ENCODE measurements around the gene PRDM16. TPM values are rescaled to one million over a fixed set of nuclear protein-coding genes. Genes with fewer than 3 reads are reported as not detected.

Gene PRDM16
- total RNA-seq, 4 donors from 2014 or later: 0.19 to 1.6 (median 0.36) TPM

GRCh38 chr1:3434406-3435110 lies 365.6 kb downstream of the PRDM16 start:
- no peaks in the 10 kb centered on the region for H3K36me3 ChIP-seq
- no peaks in the 10 kb centered on the region for H3K4me1 ChIP-seq
- DNase-seq (ENCODE audit: low spot score in 2 of 2): no peak
- WGBS: 72% methylated on average over 30 of the region's 40 CpGs
- TF ChIP-seq POLR2AphosphoS5 (IDR thresholded peaks at IDR 0.05): no peak
- no peak for TF ChIP-seq POLR2A (IDR thresholded peaks at IDR 0.05)
- TF ChIP-seq EP300 (IDR thresholded peaks at IDR 0.05): no peak
- TF ChIP-seq, protein P1, sequence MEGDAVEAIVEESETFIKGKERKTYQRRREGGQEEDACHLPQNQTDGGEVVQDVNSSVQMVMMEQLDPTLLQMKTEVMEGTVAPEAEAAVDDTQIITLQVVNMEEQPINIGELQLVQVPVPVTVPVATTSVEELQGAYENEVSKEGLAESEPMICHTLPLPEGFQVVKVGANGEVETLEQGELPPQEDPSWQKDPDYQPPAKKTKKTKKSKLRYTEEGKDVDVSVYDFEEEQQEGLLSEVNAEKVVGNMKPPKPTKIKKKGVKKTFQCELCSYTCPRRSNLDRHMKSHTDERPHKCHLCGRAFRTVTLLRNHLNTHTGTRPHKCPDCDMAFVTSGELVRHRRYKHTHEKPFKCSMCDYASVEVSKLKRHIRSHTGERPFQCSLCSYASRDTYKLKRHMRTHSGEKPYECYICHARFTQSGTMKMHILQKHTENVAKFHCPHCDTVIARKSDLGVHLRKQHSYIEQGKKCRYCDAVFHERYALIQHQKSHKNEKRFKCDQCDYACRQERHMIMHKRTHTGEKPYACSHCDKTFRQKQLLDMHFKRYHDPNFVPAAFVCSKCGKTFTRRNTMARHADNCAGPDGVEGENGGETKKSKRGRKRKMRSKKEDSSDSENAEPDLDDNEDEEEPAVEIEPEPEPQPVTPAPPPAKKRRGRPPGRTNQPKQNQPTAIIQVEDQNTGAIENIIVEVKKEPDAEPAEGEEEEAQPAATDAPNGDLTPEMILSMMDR (IDR thresholded peaks at IDR 0.05): no peak
- H3K27ac ChIP-seq: no peak overlapping the region
- H3K4me3 ChIP-seq: no peak overlapping the region
- H3K27me3 ChIP-seq: peaks cover 52% of the 10 kb centered on the region
- no peaks in the 10 kb centered on the region for H3K9me3 ChIP-seq

DNA sequence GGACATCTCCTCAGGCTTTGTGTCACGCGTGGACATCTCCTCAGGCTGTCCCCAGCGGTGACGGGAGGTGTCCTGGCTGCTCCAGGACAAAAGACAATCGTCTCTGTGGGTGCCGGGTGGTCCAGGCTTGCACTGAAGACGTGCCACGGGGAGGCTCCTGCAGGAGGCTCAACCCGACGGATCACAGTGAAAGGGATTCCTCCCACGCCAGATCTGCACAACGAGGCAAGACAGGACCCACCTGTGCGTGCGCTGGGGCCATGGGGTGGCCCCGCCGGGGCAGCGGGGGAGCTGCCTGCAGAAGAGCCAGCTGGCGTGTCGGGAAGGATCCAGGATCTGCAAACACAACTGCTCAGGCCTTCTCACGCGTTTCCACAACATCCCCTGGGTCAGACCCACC lies 366.7 kb downstream of the PRDM16 start:
- Histone ChIP-seq H3K27me3 (peaks cover 63% of the 10 kb centered on the region), H3K4me3 (no peak overlapping the region), H3K4me1 (no peaks in the 10 kb centered on the region), H3K27ac (no peak overlapping the region), H3K9me3 (no peaks in the 10 kb centered on the region), H3K36me3 (no peaks in the 10 kb centered on the region)
- no peak for DNase-seq (ENCODE audit: low spot score in 2 of 2)
- TF ChIP-seq, protein P1 (IDR thresholded peaks at IDR 0.05): no peak
- no peak for TF ChIP-seq EP300 (IDR thresholded peaks at IDR 0.05)
- TF ChIP-seq POLR2AphosphoS5 (IDR thresholded peaks at IDR 0.05): no peak
- TF ChIP-seq POLR2A (IDR thresholded peaks at IDR 0.05): no peak
- 81% methylated on average over 21 of the region's 21 CpGs for WGBS

GRCh38 chr1:3436451-3436850 lies 367.4 kb downstream of the PRDM16 start:
- no peak for DNase-seq (ENCODE audit: low spot score in 2 of 2)
- no peaks in the 10 kb centered on the region for H3K36me3 ChIP-seq
- no peaks in the 10 kb centered on the region for H3K4me1 ChIP-seq
- TF ChIP-seq POLR2AphosphoS5 (IDR thresholded peaks at IDR 0.05) (no peak), EP300 (IDR thresholded peaks at IDR 0.05) (no peak), POLR2A (IDR thresholded peaks at IDR 0.05) (no peak)
- TF ChIP-seq, protein P1 (IDR thresholded peaks at IDR 0.05): no peak
- no peak overlapping the region for H3K4me3 ChIP-seq
- no peak overlapping the region for H3K27ac ChIP-seq
- no peaks in the 10 kb centered on the region for H3K9me3 ChIP-seq
- WGBS: 94% methylated on average over 5 of the region's 11 CpGs
- H3K27me3 ChIP-seq: peaks cover 64% of the 10 kb centered on the region

DNA sequence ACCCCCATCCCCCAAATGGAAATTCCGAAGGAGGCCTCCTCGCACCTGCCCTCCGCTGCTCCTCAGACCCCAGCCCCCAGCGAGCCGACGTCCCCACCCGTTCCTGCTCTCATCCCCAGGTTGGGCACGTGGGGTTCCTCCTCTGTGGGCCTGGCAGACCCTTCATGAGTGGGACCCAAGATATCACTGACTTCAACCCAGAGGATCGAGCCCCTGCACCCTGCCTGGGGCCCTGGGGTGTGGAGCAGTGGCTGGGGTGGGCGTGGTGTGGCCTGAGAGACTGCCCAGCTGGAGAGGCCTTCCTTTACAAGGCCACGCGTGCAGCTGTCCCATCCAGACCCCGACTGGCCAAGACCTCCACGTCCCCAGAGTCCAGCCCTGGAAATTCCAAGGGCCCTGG lies 367.9 kb downstream of the PRDM16 start:
- Histone ChIP-seq H3K27ac (no peak overlapping the region), H3K27me3 (peaks cover 62% of the 10 kb centered on the region), H3K36me3 (no peaks in the 10 kb centered on the region), H3K4me1 (no peaks in the 10 kb centered on the region), H3K4me3 (no peak overlapping the region), H3K9me3 (no peaks in the 10 kb centered on the region)
- 87% methylated on average over 14 of the region's 14 CpGs for WGBS
- no peak for DNase-seq (ENCODE audit: low spot score in 2 of 2)
- TF ChIP-seq, protein P1 (IDR thresholded peaks at IDR 0.05): no peak
- TF ChIP-seq POLR2A (IDR thresholded peaks at IDR 0.05) (no peak), EP300 (IDR thresholded peaks at IDR 0.05) (no peak), POLR2AphosphoS5 (IDR thresholded peaks at IDR 0.05) (no peak)

DNA sequence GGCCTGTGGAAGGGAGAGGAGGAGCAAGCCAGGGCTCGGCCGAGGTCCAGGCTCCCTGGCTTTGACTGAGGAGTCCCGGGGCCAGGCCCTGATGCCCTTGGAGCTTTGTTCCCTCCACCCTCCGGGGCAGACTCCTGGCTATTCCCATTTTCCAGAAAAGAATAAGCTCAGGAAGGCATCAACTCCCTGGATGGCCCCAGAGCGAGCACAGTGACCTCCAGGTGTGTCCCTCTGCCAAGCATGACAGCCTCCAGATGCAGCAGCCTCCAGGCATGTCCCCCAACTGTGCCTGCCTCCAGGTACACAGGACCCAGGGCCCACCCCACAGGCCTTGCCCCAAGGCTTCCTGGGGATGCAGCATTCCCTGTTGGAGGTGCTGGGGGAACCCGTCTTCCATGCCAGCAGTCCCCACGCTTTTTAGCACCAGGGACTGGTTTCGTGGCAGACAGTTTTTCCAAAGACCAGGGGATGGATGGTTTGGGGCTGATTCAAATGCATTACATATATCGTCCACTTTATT lies 369.7 kb downstream of the PRDM16 start:
- TF ChIP-seq EP300 (IDR thresholded peaks at IDR 0.05): no peak
- TF ChIP-seq POLR2A (IDR thresholded peaks at IDR 0.05): no peak
- TF ChIP-seq, protein P1 (IDR thresholded peaks at IDR 0.05): no peak
- no peak for TF ChIP-seq POLR2AphosphoS5 (IDR thresholded peaks at IDR 0.05)
- H3K27me3 ChIP-seq: peaks cover 67% of the 10 kb centered on the region
- H3K4me3 ChIP-seq: no peak overlapping the region
- 78% methylated on average over 6 of the region's 9 CpGs for WGBS
- no peak for DNase-seq (ENCODE audit: low spot score in 2 of 2)
- no peaks in the 10 kb centered on the region for H3K36me3 ChIP-seq
- H3K9me3 ChIP-seq: no peaks in the 10 kb centered on the region
- H3K27ac ChIP-seq: no peak overlapping the region
- H3K4me1 ChIP-seq: no peaks in the 10 kb centered on the region
